K562 (cell line): ENCODE measurements around the gene ADAMTSL3. TPM values are rescaled to one million over a fixed set of nuclear protein-coding genes. Genes with fewer than 3 reads are reported as not detected.

Experiments
- ELF1 ChIP-seq: fragments of 200-800 bp; sonication (Bioruptor generic); IDR thresholded peaks from 2 replicates; pipeline ENCODE4 v1.6.1; 2016; ENCODE audit warnings: missing genetic modification characterization, missing compliant biosample characterization
- NR2C2 ChIP-seq, 2 experiments: fragments of 200-800 bp in 1 of 2; sonication (Bioruptor generic) in 1 of 2; sonication (generic) in 1 of 2; formaldehyde crosslinking in 1 of 2; IDR thresholded peaks; 2 replicates each; pipeline versions ENCODE4 v1.6.1 to v1.8.0; 2016 to 2022; ENCODE audit warnings: mild to moderate bottlenecking in 1 of 2, missing compliant biosample characterization in 1 of 2, missing genetic modification characterization in 1 of 2, missing genetic modification reagents in 1 of 2
- RUNX1 ChIP-seq: sonication (generic); IDR thresholded peaks from 2 replicates; pipeline ENCODE4 v1.6.1; 2016; ENCODE audit warnings: antibody characterized with exemption, low read depth
- THAP12 ChIP-seq: fragments of 250-450 bp; sonication (Bioruptor Pico); IDR thresholded peaks from 2 replicates; pipeline ENCODE4 v1.9.0; 2021; ENCODE audit warnings: mild to moderate bottlenecking, inconsistent platforms
- ZFP30 ChIP-seq: fragments of 250-450 bp; sonication (Bioruptor Pico); IDR thresholded peaks from 2 replicates; pipeline ENCODE4 v1.8.0; 2022; ENCODE audit warnings: moderate library complexity, mild to moderate bottlenecking, inconsistent platforms, borderline replicate concordance
- ZNF224 ChIP-seq: sonication (generic); formaldehyde crosslinking; IDR thresholded peaks from 2 replicates; pipeline ENCODE4 v1.8.0; 2022; ENCODE audit warnings: mild to moderate bottlenecking, missing genetic modification reagents
- ZNF764 ChIP-seq: fragments of 250-450 bp; sonication (Bioruptor Pico); IDR thresholded peaks from 2 replicates; pipeline ENCODE4 v1.4.0; 2020; ENCODE audit warnings: low read depth, mild to moderate bottlenecking, moderate library complexity
- polyA plus RNA-seq, 8 experiments: library from polyadenylated mRNA; depleted of rRNA in 4 of 8; stranded (reverse) in 5 of 8; unstranded in 3 of 8; fragments of >200 nt; fragmentation: Nextera tagmentation in 2 of 8; fragmentation: Illumina TruSeq in 1 of 8; extraction: Ambion mirVana in 2 of 8; extraction: Trizol in 1 of 8; gene quantifications; 2 replicates each; pipeline versions ENCODE4 v1.2.1 to v1.2.3, GENCODE V29; 2011 to 2014; ENCODE audit warnings: inconsistent platforms in 1 of 8, missing spikeins in 1 of 8
- total RNA-seq, 7 experiments: library from RNA; depleted of rRNA in 6 of 7; stranded (reverse); fragments of >200 nt in 6 of 7; fragmentation: Illumina TruSeq in 2 of 7; extraction: Trizol in 2 of 7; gene quantifications; 2 replicates each; pipeline versions ENCODE4 v1.2.1 to v1.2.3, GENCODE V29; 2011 to 2021; ENCODE audit warnings: low replicate concordance in 1 of 7
- TF ChIP-seq, protein P1 (sequence below), 2 experiments: fragments of 450-650 bp; formaldehyde crosslinking in 1 of 2; IDR thresholded peaks; 2 replicates each; pipeline versions ENCODE4 v1.4.0 to v1.6.1; 2014 to 2020; ENCODE audit warnings: mild to moderate bottlenecking in 2 of 2, borderline replicate concordance in 1 of 2, low read depth in 1 of 2

The ADAMTSL3 gene
- total and polyA plus RNA-seq, 9 of the 15 experiments (the other 6 are each of a cell fraction or from before 2014, with no cell fraction given), result 0.01 to 0.18 (median 0.07) TPM; not detected in 3

GRCh38 chr15:83991163-83991562 is 337.2 kb downstream of the ADAMTSL3 start (continued):
- TF ChIP-seq THAP12 (no peak), RUNX1 (no peak), ZNF224 (CRISPR knock-in tag) (no peak), ZFP30 (CRISPR knock-in tag) (no peak), NR2C2 (CRISPR knock-in tag; IDR thresholded peaks at IDR 0.05) (no peak), NR2C2 (tag; IDR thresholded peaks at IDR 0.05) (no peak), ELF1 (no peak), ZNF764 (CRISPR knock-in tag) (no peak)
- TF ChIP-seq, protein P1, sequence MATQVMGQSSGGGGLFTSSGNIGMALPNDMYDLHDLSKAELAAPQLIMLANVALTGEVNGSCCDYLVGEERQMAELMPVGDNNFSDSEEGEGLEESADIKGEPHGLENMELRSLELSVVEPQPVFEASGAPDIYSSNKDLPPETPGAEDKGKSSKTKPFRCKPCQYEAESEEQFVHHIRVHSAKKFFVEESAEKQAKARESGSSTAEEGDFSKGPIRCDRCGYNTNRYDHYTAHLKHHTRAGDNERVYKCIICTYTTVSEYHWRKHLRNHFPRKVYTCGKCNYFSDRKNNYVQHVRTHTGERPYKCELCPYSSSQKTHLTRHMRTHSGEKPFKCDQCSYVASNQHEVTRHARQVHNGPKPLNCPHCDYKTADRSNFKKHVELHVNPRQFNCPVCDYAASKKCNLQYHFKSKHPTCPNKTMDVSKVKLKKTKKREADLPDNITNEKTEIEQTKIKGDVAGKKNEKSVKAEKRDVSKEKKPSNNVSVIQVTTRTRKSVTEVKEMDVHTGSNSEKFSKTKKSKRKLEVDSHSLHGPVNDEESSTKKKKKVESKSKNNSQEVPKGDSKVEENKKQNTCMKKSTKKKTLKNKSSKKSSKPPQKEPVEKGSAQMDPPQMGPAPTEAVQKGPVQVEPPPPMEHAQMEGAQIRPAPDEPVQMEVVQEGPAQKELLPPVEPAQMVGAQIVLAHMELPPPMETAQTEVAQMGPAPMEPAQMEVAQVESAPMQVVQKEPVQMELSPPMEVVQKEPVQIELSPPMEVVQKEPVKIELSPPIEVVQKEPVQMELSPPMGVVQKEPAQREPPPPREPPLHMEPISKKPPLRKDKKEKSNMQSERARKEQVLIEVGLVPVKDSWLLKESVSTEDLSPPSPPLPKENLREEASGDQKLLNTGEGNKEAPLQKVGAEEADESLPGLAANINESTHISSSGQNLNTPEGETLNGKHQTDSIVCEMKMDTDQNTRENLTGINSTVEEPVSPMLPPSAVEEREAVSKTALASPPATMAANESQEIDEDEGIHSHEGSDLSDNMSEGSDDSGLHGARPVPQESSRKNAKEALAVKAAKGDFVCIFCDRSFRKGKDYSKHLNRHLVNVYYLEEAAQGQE (IDR thresholded peaks at IDR 0.05; ENCODE audit: borderline replicate concordance), result no peak
- TF ChIP-seq, protein P1 (CRISPR knock-in tag; IDR thresholded peaks at IDR 0.05; ENCODE audit: low read depth), result no peak
- TF ChIP-seq, all 486 proteins: peak for 0
